Fibroblast of lung (primary cell): ENCODE measurements around the gene SOX12.

Experiments
- CTCF ChIP-seq, 2 donors: IDR thresholded peaks in 1 of 2; conservative IDR thresholded peaks in 1 of 2; 1 replicate in 1 of 2; 2 replicates in 1 of 2; pipeline ENCODE4 v1.5.1; 2011 to 2012; ENCODE audit warnings: low read length in 2 of 2, control low read depth in 1 of 2, inconsistent platforms in 1 of 2, low read depth in 1 of 2, mild to moderate bottlenecking in 1 of 2
- EZH2 ChIP-seq: IDR thresholded peaks from 2 replicates; pipeline ENCODE4 v1.5.1; 2012; ENCODE audit warnings: low read length, control low read depth, mild to moderate bottlenecking; ENCODE audit errors: missing control alignments

- TF ChIP-seq CTCF (conservative IDR thresholded peaks at IDR 0.05 in 1 of 2, IDR thresholded peaks at IDR 0.05 in 1 of 2; ENCODE audit: low read depth in 1 of 2, low read length in 2 of 2) (no peak), EZH2 (no peak)
These were observed 1.4 kb downstream of the SOX12 start for GRCh38 chr20:326645-327185.
